HEK293T (cell line): ENCODE results near the gene NDP.

ENCODE experiments used
- FOXA1 ChIP-seq: fragments of 450-650 bp; IDR thresholded peaks from 2 replicates; pipeline ENCODE4 v1.6.1; 2016; ENCODE audit warnings: mild to moderate bottlenecking
- SP1 ChIP-seq: fragments of 450-650 bp; IDR thresholded peaks from 2 replicates; pipeline ENCODE4 v1.6.1; 2017
- SUZ12 ChIP-seq: fragments of 450-650 bp; IDR thresholded peaks from 2 replicates; pipeline ENCODE4 v1.6.1; 2016; ENCODE audit warnings: mild to moderate bottlenecking

- TF ChIP-seq SP1 (no peak), FOXA1 (no peak), SUZ12 (no peak)
These were observed 46.7 kb upstream of the NDP start for GRCh38 chrX:44019911-44020310.
